IPS-18c (cell line): ENCODE data around the gene VGLL3.
"Not testable (repeated sequence)": the region's sequence is repeated elsewhere in the genome, so short reads cannot be mapped to it uniquely, and the experiment has no call there.

Experiments
- H3K4me3 ChIP-seq: 2 replicates; pipeline ENCODE4 v1.7.0; 2013; ENCODE audit warnings: low read depth, mild to moderate bottlenecking, low read length, moderate library complexity; ENCODE audit not compliant: insufficient read depth
- H3K9me3 ChIP-seq: one replicate; pipeline ENCODE4 v1.6.1; 2013; ENCODE audit warnings: mild to moderate bottlenecking, low read length, moderate library complexity; ENCODE audit not compliant: control insufficient read depth, insufficient read depth

VGLL3 gene

GRCh38 chr3:86990734-86991481, at the start of gene VGLL3:
TSS of gene VGLL3 (minus strand) at chr3:86991149. CDS start at chr3:86990743, 406 bp downstream.
- Histone ChIP-seq H3K9me3 (no peaks in the 10 kb centered on the region), H3K4me3 (peak within 1 kb of the TSS; percentile 72)

- no peak overlapping the region for H3K4me3 ChIP-seq
- no peaks in the 10 kb centered on the region for H3K9me3 ChIP-seq
Measured at GRCh38 chr3:87037652-87038051, 46.7 kb upstream of the VGLL3 start.

- no peaks in the 10 kb centered on the region for H3K9me3 ChIP-seq
- H3K4me3 ChIP-seq = no peak overlapping the region
Measured at GRCh38 chr3:87036671-87037070, 45.7 kb upstream of the VGLL3 start.

- H3K4me3 ChIP-seq = no peak overlapping the region
- H3K9me3 ChIP-seq = no peaks in the 10 kb centered on the region
Measured at GRCh38 chr3:87035339-87035738, 44.4 kb upstream of the VGLL3 start.

- H3K9me3 ChIP-seq = no peaks in the 10 kb centered on the region
- no peak overlapping the region for H3K4me3 ChIP-seq
Measured at GRCh38 chr3:87033205-87033604, 42.3 kb upstream of the VGLL3 start.

GRCh38 chr3:87025661-87026645, 35.0 kb upstream of the VGLL3 start:
- Histone ChIP-seq H3K9me3 (no peaks in the 10 kb centered on the region), H3K4me3 (no peak overlapping the region)

GRCh38 chr3:87017370-87017769, 26.4 kb upstream of the VGLL3 start:
- H3K9me3 ChIP-seq, H3K4me3 ChIP-seq: not testable (repeated sequence)

GRCh38 chr3:87009271-87009670, 18.3 kb upstream of the VGLL3 start:
- H3K4me3 ChIP-seq = no peak overlapping the region

GRCh38 chr3:87006844-87007439, 16.0 kb upstream of the VGLL3 start:
- no peak overlapping the region for H3K4me3 ChIP-seq

More at GRCh38 chr3:87009271-87009670, 18.3 kb upstream of the VGLL3 start:
- no peaks in the 10 kb centered on the region for H3K9me3 ChIP-seq

GRCh38 chr3:87004883-87005282, 13.9 kb upstream of the VGLL3 start:
- Histone ChIP-seq H3K9me3 (no peaks in the 10 kb centered on the region), H3K4me3 (no peak overlapping the region)

More at GRCh38 chr3:87006844-87007439, 16.0 kb upstream of the VGLL3 start:
- no peaks in the 10 kb centered on the region for H3K9me3 ChIP-seq

GRCh38 chr3:87002346-87002745, 11.4 kb upstream of the VGLL3 start:
- no peak overlapping the region for H3K4me3 ChIP-seq

GRCh38 chr3:87001473-87002098, 10.6 kb upstream of the VGLL3 start:
- Histone ChIP-seq H3K4me3 (no peak overlapping the region), H3K9me3 (no peaks in the 10 kb centered on the region)

More at GRCh38 chr3:87002346-87002745, 11.4 kb upstream of the VGLL3 start:
- H3K9me3 ChIP-seq = no peaks in the 10 kb centered on the region

GRCh38 chr3:87000940-87001339, 10.0 kb upstream of the VGLL3 start:
- no peaks in the 10 kb centered on the region for H3K9me3 ChIP-seq
- H3K4me3 ChIP-seq = no peak overlapping the region

- Histone ChIP-seq H3K4me3 (no peak overlapping the region), H3K9me3 (no peaks in the 10 kb centered on the region)
Measured at GRCh38 chr3:86998569-86998968, 7.6 kb upstream of the VGLL3 start.

GRCh38 chr3:86996261-86996955, 5.5 kb upstream of the VGLL3 start:
- Histone ChIP-seq H3K4me3 (no peak overlapping the region), H3K9me3 (no peaks in the 10 kb centered on the region)

- H3K9me3 ChIP-seq = no peaks in the 10 kb centered on the region
- no peak overlapping the region for H3K4me3 ChIP-seq
Measured at GRCh38 chr3:86995537-86995936, 4.6 kb upstream of the VGLL3 start.

- Histone ChIP-seq H3K4me3 (no peak overlapping the region), H3K9me3 (no peaks in the 10 kb centered on the region)
Measured at GRCh38 chr3:86993704-86994103, 2.8 kb upstream of the VGLL3 start.
